Measurements from ENCODE around the gene MACROD2.

MACROD2 gene

DNA sequence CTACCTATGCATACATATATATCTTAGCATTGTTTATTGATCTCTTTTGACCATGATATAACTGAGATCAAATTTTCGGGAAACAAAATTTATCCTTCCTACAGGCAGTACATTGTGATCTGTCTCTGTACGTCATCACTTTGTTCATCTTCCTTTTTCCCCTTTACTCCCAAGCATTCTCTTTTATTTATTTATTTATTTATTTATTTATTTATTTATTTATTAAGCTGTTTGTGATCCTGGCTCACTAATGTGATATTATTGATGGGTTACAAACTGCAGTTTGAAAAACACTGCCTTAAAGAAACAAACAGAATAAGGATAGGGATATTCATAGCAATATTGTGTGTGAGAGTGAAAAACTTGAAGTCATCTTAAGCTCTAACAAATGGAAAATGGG, 51.2 kb downstream of the MACROD2 start:
- H3K4me2 ChIP-seq (ENCODE audit: low read depth, low read length, poor library complexity, severe bottlenecking) = no peak overlapping the region
- no peaks in the 10 kb centered on the region for H3K27me3 ChIP-seq (ENCODE audit: low read length)
- H2AFZ ChIP-seq (ENCODE audit: low read depth, low read length, severe bottlenecking) = no peak overlapping the region
- H3K9me3 ChIP-seq (ENCODE audit: insufficient read depth, low read length) = no peaks in the 10 kb centered on the region
- no peak for TF ChIP-seq EZH2phosphoT487 (conservative IDR thresholded peaks at IDR 0.05; ENCODE audit: low read length)
- TF ChIP-seq, protein P1, sequence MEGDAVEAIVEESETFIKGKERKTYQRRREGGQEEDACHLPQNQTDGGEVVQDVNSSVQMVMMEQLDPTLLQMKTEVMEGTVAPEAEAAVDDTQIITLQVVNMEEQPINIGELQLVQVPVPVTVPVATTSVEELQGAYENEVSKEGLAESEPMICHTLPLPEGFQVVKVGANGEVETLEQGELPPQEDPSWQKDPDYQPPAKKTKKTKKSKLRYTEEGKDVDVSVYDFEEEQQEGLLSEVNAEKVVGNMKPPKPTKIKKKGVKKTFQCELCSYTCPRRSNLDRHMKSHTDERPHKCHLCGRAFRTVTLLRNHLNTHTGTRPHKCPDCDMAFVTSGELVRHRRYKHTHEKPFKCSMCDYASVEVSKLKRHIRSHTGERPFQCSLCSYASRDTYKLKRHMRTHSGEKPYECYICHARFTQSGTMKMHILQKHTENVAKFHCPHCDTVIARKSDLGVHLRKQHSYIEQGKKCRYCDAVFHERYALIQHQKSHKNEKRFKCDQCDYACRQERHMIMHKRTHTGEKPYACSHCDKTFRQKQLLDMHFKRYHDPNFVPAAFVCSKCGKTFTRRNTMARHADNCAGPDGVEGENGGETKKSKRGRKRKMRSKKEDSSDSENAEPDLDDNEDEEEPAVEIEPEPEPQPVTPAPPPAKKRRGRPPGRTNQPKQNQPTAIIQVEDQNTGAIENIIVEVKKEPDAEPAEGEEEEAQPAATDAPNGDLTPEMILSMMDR (IDR thresholded peaks at IDR 0.05; ENCODE audit: insufficient read depth, low read length, poor library complexity, severe bottlenecking) = no peak
- H3K27ac ChIP-seq (ENCODE audit: low read depth, low read length) = no peak overlapping the region
- no peaks in the 10 kb centered on the region for H3K9me2 ChIP-seq (replicated peaks; ENCODE audit: insufficient read depth, low read length)
- no peaks in the 10 kb centered on the region for H3F3A ChIP-seq (ENCODE audit: insufficient read depth)
- H3K79me2 ChIP-seq (ENCODE audit: insufficient read depth, low read length) = no peaks in the 10 kb centered on the region
- no peaks in the 10 kb centered on the region for H3K36me3 ChIP-seq (ENCODE audit: low read length)
- no peak overlapping the region for H3K9ac ChIP-seq (ENCODE audit: low read length)
- H4K20me1 ChIP-seq (ENCODE audit: low read depth, low read length) = no peaks in the 10 kb centered on the region
- no peak overlapping the region for H3K4me3 ChIP-seq (ENCODE audit: insufficient read depth, low read length, poor library complexity, severe bottlenecking)

DNA sequence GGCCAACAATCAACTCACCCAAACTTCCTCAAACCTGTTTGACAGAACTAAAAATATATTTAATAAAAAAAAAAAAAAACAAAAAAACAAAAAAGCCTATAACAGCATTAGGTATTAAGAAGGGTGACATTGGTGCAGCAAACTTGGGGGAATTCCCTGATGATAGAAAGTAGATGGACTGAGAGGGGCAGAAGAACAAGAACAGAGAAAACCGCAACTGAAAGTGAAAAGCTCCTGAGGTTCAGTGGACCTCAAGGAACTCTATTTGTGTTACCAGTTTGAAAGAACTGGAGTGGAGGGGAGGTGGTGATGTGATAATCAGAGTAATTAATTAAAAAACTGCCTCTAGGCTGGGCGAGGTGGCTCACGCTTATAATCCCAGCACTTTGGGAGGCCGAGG, 53.8 kb downstream of the MACROD2 start:
- Histone ChIP-seq H3F3A (ENCODE audit: insufficient read depth) (no peaks in the 10 kb centered on the region), H3K9ac (ENCODE audit: low read length) (no peak overlapping the region), H3K9me2 (replicated peaks; ENCODE audit: insufficient read depth, low read length) (no peaks in the 10 kb centered on the region), H3K4me2 (ENCODE audit: low read depth, low read length, poor library complexity, severe bottlenecking) (no peak overlapping the region), H3K27ac (ENCODE audit: low read depth, low read length) (no peak overlapping the region), H3K9me3 (ENCODE audit: insufficient read depth, low read length) (no peaks in the 10 kb centered on the region), H3K79me2 (ENCODE audit: insufficient read depth, low read length) (no peaks in the 10 kb centered on the region), H2AFZ (ENCODE audit: low read depth, low read length, severe bottlenecking) (no peak overlapping the region), H3K36me3 (ENCODE audit: low read length) (no peaks in the 10 kb centered on the region), H4K20me1 (ENCODE audit: low read depth, low read length) (no peaks in the 10 kb centered on the region), H3K4me3 (ENCODE audit: insufficient read depth, low read length, poor library complexity, severe bottlenecking) (no peak overlapping the region), H3K27me3 (ENCODE audit: low read length) (no peaks in the 10 kb centered on the region)
- no peak for TF ChIP-seq EZH2phosphoT487 (conservative IDR thresholded peaks at IDR 0.05; ENCODE audit: low read length)
- TF ChIP-seq, protein P1 (IDR thresholded peaks at IDR 0.05; ENCODE audit: insufficient read depth, low read length, poor library complexity, severe bottlenecking) = no peak

DNA sequence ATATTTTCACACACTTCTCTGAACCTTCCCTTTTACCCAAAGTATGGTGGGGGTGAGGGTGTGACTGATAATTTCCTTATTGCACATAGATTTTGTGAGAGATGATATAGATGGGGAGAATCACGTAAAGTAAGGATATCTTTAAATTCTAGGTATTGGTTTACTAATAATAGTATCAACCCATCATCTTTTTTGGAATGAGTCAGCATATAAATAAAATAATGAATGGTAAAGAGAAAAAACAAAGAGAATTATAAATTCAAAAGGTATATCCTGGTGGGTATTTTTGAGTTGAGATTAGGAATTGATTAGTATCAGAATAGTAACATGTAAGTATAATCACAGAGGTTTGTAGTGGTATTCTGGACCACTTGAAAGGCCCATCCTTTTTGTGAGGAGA, 56.1 kb downstream of the MACROD2 start:
- Histone ChIP-seq H3K79me2 (ENCODE audit: insufficient read depth, low read length) (no peaks in the 10 kb centered on the region), H3K4me2 (ENCODE audit: low read depth, low read length, poor library complexity, severe bottlenecking) (no peak overlapping the region), H3K4me3 (ENCODE audit: insufficient read depth, low read length, poor library complexity, severe bottlenecking) (no peak overlapping the region), H3K27ac (ENCODE audit: low read depth, low read length) (no peak overlapping the region), H4K20me1 (ENCODE audit: low read depth, low read length) (no peaks in the 10 kb centered on the region), H3K27me3 (ENCODE audit: low read length) (no peaks in the 10 kb centered on the region), H3K36me3 (ENCODE audit: low read length) (no peaks in the 10 kb centered on the region), H3K9ac (ENCODE audit: low read length) (no peak overlapping the region), H3F3A (ENCODE audit: insufficient read depth) (no peaks in the 10 kb centered on the region; the same call in 1 of the 2 replicates), H2AFZ (ENCODE audit: low read depth, low read length, severe bottlenecking) (no peak overlapping the region), H3K9me3 (ENCODE audit: insufficient read depth, low read length) (no peaks in the 10 kb centered on the region), H3K9me2 (replicated peaks; ENCODE audit: insufficient read depth, low read length) (no peaks in the 10 kb centered on the region)
- no peak for TF ChIP-seq EZH2phosphoT487 (conservative IDR thresholded peaks at IDR 0.05; ENCODE audit: low read length)
- TF ChIP-seq, protein P1 (IDR thresholded peaks at IDR 0.05; ENCODE audit: insufficient read depth, low read length, poor library complexity, severe bottlenecking) = no peak
